HG03378 (cell line): ENCODE results near the gene CEP19.
A peak's percentile ranks its signal among the peaks of the same experiment; 100 is the strongest.
"Not testable (repeated sequence)": the region's sequence is repeated elsewhere in the genome, so short reads cannot be mapped to it uniquely, and the experiment has no call there.

Experiments used
- ATAC-seq: cut with Tn5 transposase; IDR thresholded peaks from one replicate; pipeline ENCODE4 v1.9.1; 2021; ENCODE audit warnings: mild to moderate bottlenecking, moderate library complexity; ENCODE audit not compliant: unreplicated experiment

CEP19 gene, protein sequence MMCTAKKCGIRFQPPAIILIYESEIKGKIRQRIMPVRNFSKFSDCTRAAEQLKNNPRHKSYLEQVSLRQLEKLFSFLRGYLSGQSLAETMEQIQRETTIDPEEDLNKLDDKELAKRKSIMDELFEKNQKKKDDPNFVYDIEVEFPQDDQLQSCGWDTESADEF

DNA sequence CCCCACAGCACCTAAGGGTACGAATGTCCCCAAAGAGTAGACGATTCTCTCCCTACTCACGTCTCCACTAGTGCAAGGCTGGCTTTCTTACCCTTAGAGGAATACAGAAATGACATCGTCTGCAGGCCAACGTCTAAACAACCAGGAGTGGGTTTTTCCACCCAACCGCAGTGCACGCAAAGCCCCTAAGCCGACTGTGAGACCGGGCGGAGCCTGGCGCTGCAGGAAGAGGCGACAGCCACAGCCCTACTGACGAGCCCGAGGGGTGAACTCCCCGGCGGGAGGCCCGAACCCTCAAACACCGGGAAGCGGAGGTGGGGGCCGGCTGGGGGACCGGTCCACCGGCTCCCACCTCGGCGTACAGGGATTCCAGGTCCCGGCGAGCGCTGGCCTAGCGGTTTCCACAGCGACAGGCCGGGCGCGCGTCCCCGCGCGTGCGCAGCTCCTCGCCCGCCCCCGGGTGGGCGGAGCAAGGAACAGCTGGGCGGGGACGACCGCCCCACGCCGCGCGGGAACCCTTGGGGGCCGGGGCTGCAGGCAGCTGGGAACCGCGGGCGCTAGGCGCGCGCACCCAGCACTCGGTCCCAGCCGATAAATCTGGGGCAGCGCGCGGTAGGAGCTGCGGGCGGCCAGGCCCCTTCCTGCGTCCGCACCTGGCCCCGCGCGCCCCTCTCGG, at the start of gene CEP19, which contains the start of gene PIGX:
TSS of gene CEP19 (minus strand) at position 413 of the 676 bp plus-strand sequence. CDS start 3,593 bp downstream, outside the sequence.
TSS of gene PIGX (plus strand) at position 540 of the 676 bp plus-strand sequence.
- peak; percentile 74 for ATAC-seq

DNA sequence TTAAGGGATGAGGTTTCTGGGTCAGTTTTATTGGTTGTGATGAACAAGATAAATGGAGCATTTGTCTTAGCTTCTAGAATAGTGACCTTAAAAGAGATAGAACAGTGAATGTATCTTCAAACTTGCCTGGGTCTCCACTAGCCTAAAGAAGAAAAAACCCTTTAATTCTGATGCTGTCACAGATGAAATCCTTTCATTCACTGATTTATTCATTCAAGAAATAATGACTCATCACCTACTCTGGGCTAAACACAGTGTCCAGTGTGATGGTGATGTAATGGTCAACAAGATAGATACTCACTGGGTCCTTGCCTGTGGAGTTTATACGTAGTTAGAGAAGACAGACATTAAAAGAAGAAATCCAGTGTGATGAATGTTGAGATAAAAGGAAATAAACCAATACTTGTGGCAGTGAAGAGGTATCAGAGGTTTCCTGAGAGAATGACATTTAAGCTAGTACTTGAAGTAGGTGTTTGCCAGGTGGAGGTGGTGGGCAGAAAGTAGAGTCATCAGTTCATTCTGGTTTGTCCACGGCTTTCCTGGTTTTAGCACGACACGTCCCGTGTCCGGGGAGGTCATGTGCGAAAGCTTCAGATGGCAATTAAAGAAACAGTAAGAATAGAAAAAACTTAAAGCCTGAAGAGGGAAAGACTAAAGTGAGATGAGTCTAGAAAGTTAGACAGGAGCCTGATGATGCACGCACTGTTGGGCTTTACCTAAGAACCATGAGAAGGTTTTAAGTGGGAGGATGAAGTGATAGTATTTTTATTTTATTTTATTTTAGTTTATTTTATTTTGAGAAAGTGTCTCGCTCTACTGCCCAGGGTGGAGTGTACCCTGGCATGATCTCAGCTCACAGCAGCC, 46.1 kb upstream of the CEP19 start:
- no peak for ATAC-seq

DNA sequence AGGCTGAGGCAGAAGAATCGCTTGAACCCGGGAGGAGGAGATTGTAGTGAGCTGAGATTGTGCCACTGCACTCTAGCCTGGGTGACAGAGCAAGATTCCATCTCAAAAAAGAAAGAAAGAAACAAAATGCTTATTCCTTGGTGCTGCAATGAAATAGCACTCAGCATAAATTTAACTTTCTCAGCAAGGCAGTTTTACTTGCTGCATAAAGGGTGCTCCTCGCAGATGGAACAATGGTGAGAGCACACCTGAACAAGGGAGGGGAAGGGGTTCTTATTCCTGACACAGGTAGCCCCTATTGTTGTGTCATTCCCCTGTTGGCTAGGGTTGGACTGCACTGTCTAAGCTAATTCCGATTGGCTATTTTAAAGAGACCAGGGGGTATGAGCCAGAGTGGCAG, 44.7 kb upstream of the CEP19 start:
- no peak for ATAC-seq

DNA sequence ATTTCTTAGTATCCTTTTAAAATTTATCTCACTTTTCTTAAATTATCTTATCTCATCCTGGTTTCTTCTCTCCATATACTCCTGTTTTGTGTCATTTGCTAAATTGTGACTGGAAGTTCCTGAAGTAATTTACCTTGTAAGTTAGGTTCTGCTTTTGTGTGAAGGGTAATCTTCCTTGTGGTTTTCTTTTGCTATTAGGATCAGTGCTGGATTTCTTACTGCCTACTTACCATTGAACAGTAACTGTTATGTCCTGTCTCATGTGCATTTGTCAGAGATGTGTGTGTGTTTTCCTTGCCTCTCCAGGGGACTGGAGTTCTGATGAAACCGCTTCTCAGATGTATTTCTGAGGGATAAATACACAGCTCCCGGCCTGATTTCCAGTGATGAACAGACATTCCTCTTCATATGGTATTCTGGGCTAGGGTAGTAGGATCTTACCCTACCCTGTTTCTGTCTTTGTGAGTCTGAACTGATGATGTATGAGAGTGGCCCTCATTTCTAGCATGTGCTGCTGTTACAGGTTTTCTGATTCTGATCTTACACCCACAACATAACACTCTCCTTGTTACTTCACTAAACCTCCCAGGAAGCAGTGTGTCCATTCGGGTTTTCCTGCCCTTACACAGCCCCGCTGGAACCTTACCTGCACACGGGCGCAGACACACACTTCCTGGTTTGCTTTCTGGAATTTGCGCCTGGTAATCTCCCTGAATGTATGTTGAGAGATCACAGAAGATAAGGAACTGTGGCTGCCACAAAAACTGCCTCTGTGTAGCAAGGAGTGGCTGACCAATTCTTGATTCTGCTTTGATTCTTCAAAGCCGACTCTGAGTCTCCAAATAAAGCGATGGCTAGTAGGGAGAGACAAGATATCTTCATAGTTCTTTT, 42.3 kb upstream of the CEP19 start:
- no peak for ATAC-seq

DNA sequence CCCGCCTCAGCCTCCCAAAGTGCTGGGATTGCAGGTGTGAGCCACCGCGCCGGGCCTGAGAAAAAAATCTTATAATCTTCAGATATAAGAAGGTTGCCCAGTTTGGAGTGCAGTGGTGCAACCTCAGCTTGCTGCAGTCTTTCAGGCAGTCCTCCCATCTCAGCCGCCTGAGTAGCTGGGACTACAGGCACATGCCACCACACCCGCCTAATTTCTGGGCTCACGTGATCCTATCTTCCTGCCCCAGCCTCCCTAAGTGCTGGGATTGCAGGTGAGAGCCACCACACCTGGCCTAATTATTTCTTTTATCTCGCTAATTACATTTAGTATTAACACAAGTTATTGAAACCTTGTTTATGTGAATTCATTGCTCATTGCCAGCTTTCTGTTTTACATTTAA, 41.2 kb upstream of the CEP19 start:
- no peak for ATAC-seq

DNA sequence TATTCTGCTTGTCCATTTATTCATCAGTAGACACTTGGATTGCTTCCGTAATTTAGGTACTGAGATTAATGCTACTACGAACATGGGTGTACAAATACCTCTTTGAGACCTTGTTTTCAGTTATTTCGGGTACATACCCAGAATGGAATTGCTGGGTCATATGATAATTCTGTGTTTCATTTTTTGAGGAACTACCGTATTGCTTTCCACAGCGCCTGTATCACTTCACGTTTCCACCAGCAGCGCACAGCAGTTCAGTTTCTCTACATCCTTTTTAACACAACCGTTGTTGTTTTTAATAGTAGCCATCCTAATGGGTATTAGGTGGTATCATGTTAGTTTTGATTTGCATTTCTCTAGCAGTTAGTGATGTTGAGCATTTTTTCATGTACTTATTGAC, 37.1 kb upstream of the CEP19 start:
- no peak for ATAC-seq

DNA sequence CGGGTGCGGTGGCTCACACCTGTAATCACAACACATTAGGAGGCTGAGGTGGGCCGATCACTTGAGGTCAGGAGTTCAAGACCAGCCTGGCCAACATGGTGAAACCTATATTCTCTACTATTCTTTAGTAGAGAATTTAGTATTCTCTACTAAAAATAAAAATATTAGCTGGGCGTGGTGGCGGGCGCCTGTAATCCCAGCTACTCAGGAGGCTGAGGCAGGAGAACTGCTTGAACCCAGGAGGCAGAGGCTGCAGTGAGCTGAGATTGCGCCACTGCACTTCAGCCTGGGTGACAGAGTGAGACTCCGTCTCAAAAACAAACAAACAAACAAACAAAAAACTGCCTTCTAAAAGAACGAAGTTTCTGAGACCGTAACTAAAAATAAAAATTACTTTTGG, 31.5 kb upstream of the CEP19 start:
- ATAC-seq = not testable (repeated sequence)

DNA sequence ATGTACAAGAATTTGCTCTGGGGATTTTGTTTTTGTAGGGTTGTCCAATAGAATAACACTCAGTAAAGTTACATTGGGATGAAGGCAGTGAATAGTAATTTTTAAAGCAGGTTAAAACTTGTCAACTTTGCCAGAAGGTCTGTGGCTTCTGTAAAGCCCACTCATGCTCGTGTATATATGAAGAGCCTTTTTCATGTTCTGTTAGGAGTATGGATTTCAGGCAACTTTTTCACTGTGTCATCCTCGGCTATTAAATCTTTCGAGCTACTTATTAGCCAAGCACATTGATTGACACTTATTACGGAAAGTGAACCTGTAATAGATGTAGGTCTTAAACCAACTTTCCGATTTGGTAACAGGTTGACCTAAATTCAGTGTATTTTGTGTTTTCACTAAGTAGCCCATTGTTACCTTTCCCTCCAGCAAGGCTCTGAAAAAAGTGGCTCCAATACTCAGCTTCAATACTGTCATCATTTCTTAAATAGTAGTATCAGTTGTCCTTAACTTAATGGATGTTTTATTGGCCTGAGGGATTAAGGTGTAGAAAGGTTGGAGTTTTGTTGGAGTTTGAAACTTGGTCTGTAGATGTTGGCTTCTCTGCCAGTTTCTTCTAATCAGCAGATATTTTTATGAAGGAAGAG, 29.3 kb upstream of the CEP19 start:
- ATAC-seq = no peak

DNA sequence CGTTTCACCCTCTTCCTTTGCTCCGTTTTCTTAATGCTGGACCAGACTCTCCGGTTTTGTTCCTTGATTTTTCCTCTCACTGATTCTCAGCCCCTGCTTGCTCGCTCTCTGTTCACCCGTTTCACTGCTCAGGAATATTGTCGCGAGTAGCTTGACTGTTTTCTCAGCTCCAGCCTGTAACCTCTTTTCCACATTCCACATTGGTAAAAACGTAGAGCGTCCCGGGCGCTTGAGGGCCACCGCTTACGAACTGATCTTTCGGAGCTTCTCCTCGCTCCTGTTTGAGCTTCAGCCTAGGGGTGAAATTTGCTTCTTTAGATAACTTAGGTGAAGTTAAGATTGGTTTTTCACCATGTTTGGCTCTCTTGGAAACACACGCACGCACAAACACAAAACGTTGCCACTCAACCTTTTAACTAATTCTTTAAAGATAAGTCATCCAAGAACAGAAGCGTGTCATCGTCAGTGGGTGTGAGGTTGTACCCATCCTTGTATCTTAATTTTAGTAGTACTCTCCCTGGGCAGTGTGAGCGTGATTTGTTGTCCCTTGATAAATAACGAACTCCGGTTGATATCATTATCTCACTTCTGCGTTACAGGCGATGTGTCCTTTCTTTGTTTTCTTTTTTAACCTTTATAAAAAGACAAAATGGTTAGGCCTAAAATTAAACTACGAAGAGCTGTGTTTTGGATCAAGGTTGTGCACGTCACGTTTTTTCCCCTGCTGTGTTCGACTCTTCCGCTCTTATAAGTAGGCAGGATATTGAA, 28.6 kb upstream of the CEP19 start:
- no peak for ATAC-seq

DNA sequence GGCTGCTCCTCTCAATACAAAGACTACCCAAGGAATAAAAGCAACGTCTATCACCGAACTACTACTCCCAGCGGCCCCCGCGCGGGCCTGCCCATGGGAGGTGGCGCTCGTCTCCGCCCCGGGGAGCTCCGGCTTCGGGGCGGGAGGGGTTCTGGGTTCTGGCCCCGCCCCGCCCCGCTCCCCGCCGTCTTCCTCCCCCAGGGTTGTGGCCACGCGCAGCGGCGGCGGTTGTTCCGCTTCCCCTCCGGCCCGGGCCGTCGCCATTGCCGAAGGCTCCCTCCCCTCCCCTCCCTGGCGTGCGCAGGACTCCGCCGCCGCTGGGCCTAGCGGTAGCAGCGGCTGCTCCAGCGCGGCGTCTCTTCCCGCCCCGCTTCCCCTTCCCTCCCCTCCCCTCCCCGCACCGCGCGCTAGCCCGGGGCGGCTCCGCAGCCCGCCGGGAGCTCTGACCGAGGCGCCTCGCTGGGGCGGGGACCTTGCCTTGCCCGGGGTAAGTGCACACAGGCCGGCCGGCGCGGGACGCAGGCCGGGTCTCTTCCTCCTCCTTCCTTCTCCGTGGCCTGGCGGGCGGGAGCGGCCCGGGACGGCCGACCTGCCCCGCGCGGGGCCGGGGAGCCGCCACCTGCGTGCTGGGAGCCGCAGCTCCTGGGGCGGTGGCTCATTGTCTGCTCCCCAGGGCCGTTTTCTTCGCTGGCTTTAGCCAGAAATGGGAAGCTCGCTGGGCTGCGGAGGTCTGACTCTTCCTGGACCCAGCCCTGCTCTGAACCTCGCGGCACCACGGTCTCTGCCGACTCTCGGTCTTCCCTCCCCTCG, 27.8 kb upstream of the CEP19 start, which contains the start of gene PAK2:
TSS of gene PAK2 (plus strand) at position 187 of the 810 bp plus-strand sequence. CDS start 42,790 bp downstream, outside the sequence.
- peak; percentile 60 for ATAC-seq

DNA sequence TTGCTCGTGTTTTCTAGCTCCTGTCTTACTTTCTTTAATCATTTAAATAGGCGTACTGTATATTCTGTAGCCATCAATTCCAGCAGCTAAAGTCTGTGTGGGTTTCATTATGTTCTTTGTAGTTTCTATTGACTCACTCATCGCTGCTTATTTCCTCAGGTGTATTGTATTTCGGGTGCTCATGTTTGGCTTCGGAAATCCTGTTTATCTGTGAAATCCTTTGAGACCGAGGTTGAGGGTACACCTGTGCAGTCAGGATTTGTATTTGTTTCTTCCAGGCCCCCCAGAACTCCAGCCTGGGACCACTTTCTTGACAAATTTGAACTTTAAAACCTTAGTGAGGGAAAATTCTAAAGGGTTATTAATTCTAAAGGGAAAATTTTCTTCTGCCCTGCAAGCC, 25.6 kb upstream of the CEP19 start:
- no peak for ATAC-seq

DNA sequence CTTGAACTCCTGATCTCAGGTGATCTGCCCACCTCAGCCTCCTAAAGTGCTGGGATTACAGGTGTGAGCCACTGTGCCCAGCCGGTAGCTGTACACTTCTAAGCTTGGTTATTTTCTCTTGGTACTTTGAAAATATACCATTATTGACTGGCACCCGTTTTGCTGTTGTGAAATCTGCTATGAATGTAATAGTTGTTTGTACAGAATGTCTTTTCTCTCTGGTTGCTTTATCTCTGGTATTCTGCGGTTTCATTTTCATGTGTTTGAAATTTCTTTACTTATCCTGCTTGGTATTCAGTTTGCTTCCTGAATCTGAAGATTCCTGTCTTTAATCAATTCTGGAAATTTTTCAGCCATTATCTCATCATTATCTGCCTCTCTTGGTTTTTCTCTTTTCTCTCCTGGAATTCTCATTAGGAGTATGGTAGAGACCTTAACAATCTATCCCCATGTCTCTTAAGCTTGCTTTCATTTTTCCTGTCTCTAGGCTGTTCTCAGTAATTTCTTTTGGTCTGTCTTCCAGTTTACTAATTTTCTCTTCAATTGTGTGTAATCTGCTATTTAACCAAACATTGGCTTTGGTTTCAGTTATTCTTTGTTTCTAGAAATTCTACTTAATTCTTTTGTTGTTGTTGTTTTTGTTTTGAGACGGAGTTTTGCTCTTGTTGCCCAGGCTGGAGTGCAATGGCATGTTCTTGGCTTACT, 24.8 kb upstream of the CEP19 start:
- no peak for ATAC-seq

DNA sequence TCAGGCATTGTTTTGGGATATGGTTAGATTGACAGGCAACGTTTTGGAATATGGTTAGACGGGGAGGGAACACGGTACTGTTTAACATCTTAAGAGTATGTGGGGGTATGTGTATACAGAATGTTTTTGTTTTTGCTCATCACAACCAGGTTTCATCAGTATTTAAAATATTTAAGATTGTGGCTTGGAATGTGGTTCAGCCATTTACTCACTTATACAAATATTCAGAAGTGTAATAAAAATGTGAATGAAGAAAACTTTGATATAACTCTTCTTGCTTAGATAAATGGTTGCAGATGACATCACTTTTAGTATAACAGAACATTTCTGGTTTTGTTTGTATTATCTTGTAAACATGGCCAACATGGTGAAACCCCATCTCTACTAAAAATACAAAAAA, 23.7 kb upstream of the CEP19 start:
- no peak for ATAC-seq

DNA sequence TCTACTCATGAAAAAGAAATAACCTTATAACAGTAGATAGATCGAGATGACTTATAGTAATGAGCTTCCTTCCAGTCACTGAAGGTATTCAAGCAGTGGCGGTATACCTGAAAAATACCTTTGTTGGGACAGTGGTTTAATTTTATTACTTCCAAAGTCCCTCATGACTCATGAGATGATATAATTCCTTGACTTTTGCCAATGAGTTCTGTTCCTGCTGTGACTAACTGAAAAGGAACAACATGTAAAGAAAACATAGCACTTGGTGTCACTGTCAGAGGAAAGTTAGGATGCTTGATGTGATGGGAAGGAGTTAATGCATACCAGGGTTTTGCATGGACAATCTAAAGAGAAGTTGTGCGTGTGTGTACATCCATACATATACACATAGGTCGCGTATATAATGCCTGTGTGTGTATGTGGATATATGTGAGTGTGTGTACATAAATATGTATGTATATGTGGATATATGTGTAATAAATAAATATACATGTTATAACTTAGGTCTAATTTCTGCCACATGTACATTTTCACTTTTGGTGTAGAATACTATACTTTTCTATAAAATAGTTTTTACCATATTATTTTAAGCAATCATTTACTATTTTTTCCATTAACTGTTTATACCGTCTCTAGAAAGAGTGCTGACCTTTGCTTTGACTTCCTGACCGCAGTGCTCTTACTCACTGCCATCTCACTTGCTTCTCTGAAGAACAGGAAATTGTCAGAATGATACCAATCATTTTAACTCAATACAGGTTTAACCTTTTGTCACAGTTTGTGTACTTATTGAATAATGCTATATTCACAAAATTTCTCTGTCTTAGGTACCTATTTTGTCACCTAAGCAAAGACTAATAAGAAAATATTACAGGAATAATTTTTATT, 15.0 kb upstream of the CEP19 start:
- no peak for ATAC-seq

DNA sequence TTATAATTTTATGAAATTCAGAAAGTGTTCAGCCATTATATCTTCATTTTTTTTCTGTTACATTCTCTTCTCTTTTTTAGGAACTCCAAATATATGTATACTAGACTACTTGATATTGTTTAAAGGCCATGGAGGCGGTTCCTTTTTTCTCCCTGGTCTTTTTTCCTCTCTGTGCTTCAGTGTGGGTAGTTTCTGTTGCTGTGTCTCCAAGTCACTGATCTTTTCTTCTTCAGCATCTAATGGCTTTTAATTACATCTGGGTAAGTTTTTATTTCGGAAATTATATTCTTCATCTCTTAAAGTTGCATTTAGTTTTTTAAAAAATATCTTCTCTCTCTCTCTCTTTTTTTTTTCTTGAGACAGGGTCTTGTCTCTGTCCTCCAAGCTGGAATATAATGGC, 9.0 kb upstream of the CEP19 start:
- ATAC-seq = no peak

DNA sequence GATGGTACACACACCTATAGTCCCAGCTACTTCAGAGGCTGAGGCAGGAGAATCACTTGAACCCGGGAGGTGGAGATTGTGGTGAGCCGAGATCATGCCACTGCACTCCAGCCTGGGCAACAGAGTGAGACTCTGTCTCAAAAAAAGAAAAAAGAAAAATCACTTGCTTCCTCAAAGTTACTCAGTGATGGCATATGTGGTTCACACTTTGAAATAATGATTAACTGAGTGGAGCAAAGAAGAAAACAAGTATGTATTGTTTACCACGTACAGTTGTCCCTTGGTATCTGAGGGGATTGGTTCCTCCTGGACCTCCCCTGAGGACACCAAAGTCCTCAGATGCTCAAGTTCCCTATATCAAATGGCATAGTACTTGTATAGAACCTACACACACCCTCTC, 5.1 kb upstream of the CEP19 start:
- ATAC-seq = peak; percentile 67
